Astrocyte (in vitro differentiated cells and primary cell): ENCODE results near the gene FAM234A. TPM values are rescaled to one million over a fixed set of nuclear protein-coding genes. Genes with fewer than 3 reads are reported as not detected.

Experiments
- DNase-seq: peaks from one replicate; pipeline ENCODE4 v3.0.0-alpha.2; 2010; ENCODE audit warnings: low read depth
- FAIRE-seq: peaks from 2 replicates; lab custom pipeline; 2011; peaks lifted over from hg19 to GRCh38; lab: Jason Lieb, UNC
- H2AFZ ChIP-seq: 2 replicates; pipeline ENCODE4 v1.6.0; 2012; ENCODE audit warnings: low read depth, low read length, inconsistent platforms
- H3K27ac ChIP-seq: 2 replicates; pipeline ENCODE4 v1.5.1; 2011; ENCODE audit warnings: low read depth, low read length, inconsistent platforms
- H3K27me3 ChIP-seq: 2 replicates; pipeline ENCODE4 v1.6.0; 2011; ENCODE audit warnings: low read length, inconsistent platforms; ENCODE audit not compliant: insufficient read depth
- H3K36me3 ChIP-seq: 2 replicates; pipeline ENCODE4 v1.5.1; 2011; ENCODE audit warnings: low read length, inconsistent platforms; ENCODE audit not compliant: insufficient read depth
- H3K4me1 ChIP-seq: 2 replicates; pipeline ENCODE4 v1.5.1; 2011; ENCODE audit warnings: low read length, inconsistent platforms; ENCODE audit not compliant: insufficient read depth
- H3K4me2 ChIP-seq: 2 replicates; pipeline ENCODE4 v1.6.0; 2012; ENCODE audit warnings: low read length, inconsistent platforms
- H3K4me3 ChIP-seq: 2 replicates; pipeline ENCODE4 v1.5.1; 2011; ENCODE audit warnings: low read depth, mild to moderate bottlenecking, low read length, inconsistent platforms; ENCODE audit not compliant: insufficient read depth
- H3K79me2 ChIP-seq: 2 replicates; pipeline ENCODE4 v1.6.0; 2012; ENCODE audit warnings: mild to moderate bottlenecking, low read length, inconsistent platforms; ENCODE audit not compliant: insufficient read depth
- H3K9ac ChIP-seq: 2 replicates; pipeline ENCODE4 v1.6.0; 2012; ENCODE audit warnings: mild to moderate bottlenecking, low read length, inconsistent platforms
- H3K9me3 ChIP-seq: 2 replicates; pipeline ENCODE4 v1.5.1; 2012; ENCODE audit warnings: low read depth, mild to moderate bottlenecking, low read length, inconsistent platforms; ENCODE audit not compliant: insufficient read depth
- H4K20me1 ChIP-seq: 2 replicates; pipeline ENCODE4 v1.6.0; 2012; ENCODE audit warnings: low read length, inconsistent platforms; ENCODE audit not compliant: insufficient read depth
- H3K27ac Mint-ChIP-seq: one replicate; pipeline ENCODE4 v1.8.0; 2021; ENCODE audit warnings: mild to moderate bottlenecking, mixed read lengths; ENCODE audit not compliant: unreplicated experiment
- H3K27me3 Mint-ChIP-seq: one replicate; pipeline ENCODE4 v1.8.0; 2021; ENCODE audit warnings: low read depth, mixed read lengths; ENCODE audit not compliant: unreplicated experiment
- H3K36me3 Mint-ChIP-seq: one replicate; pipeline ENCODE4 v1.8.0; 2021; ENCODE audit warnings: low read depth, mixed read lengths; ENCODE audit not compliant: unreplicated experiment
- H3K4me1 Mint-ChIP-seq: one replicate; pipeline ENCODE4 v1.8.0; 2021; ENCODE audit warnings: low read depth, mixed read lengths; ENCODE audit not compliant: unreplicated experiment
- H3K4me3 Mint-ChIP-seq: one replicate; pipeline ENCODE4 v1.8.0; 2021; ENCODE audit warnings: mild to moderate bottlenecking, moderate library complexity, mixed read lengths; ENCODE audit not compliant: unreplicated experiment
- H3K9me3 Mint-ChIP-seq: one replicate; pipeline ENCODE4 v1.8.0; 2021; ENCODE audit warnings: mild to moderate bottlenecking, mixed read lengths; ENCODE audit not compliant: unreplicated experiment
- EZH2 ChIP-seq: IDR thresholded peaks from 2 replicates; pipeline ENCODE4 v1.6.1; 2012; ENCODE audit warnings: mild to moderate bottlenecking, low read length, inconsistent platforms; ENCODE audit not compliant: insufficient read depth
- total RNA-seq: library from RNA; stranded (reverse); gene quantifications from 2 replicates; pipeline ENCODE4 v1.2.1, GENCODE V29; 2021
- TF ChIP-seq, protein P1 (sequence below): IDR thresholded peaks from 2 replicates; pipeline ENCODE4 v1.5.1; 2011; ENCODE audit warnings: low read depth, mild to moderate bottlenecking, inconsistent platforms, low read length, moderate library complexity; ENCODE audit not compliant: insufficient read depth

The FAM234A gene
- total RNA-seq, 1 donor from 2014 or later: 70.8 TPM

GRCh38 chr16:265002-265529 lies 30.4 kb downstream of the FAM234A start:
- H3K4me1 ChIP-seq: no peaks in the 10 kb centered on the region
- no peaks in the 10 kb centered on the region for H4K20me1 ChIP-seq
- no peak overlapping the region for H3K9ac ChIP-seq
- H3K4me2 ChIP-seq: no peak overlapping the region
- Mint-ChIP-seq H3K9me3 (no peaks in the 10 kb centered on the region), H3K36me3 (peaks cover 20% of the 10 kb centered on the region), H3K4me3 (no peak overlapping the region), H3K27me3 (peaks cover 6% of the 10 kb centered on the region), H3K27ac (no peak overlapping the region), H3K4me1 (no peaks in the 10 kb centered on the region)
- H3K27ac ChIP-seq: no peak overlapping the region
- no peak overlapping the region for H3K4me3 ChIP-seq
- DNase-seq: no peak
- TF ChIP-seq, protein P1, sequence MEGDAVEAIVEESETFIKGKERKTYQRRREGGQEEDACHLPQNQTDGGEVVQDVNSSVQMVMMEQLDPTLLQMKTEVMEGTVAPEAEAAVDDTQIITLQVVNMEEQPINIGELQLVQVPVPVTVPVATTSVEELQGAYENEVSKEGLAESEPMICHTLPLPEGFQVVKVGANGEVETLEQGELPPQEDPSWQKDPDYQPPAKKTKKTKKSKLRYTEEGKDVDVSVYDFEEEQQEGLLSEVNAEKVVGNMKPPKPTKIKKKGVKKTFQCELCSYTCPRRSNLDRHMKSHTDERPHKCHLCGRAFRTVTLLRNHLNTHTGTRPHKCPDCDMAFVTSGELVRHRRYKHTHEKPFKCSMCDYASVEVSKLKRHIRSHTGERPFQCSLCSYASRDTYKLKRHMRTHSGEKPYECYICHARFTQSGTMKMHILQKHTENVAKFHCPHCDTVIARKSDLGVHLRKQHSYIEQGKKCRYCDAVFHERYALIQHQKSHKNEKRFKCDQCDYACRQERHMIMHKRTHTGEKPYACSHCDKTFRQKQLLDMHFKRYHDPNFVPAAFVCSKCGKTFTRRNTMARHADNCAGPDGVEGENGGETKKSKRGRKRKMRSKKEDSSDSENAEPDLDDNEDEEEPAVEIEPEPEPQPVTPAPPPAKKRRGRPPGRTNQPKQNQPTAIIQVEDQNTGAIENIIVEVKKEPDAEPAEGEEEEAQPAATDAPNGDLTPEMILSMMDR: no peak
- TF ChIP-seq EZH2: no peak
- FAIRE-seq: no peak
- H2AFZ ChIP-seq: no peak overlapping the region
- no peaks in the 10 kb centered on the region for H3K27me3 ChIP-seq
- H3K9me3 ChIP-seq: no peaks in the 10 kb centered on the region
- no peaks in the 10 kb centered on the region for H3K79me2 ChIP-seq
- H3K36me3 ChIP-seq: no peaks in the 10 kb centered on the region

GRCh38 chr16:265711-266110 lies 31.1 kb downstream of the FAM234A start:
- FAIRE-seq (no peak), DNase-seq (no peak)
- no peak overlapping the region for H3K4me2 ChIP-seq
- no peak for TF ChIP-seq EZH2
- TF ChIP-seq, protein P1: no peak
- Mint-ChIP-seq H3K9me3 (no peaks in the 10 kb centered on the region), H3K27me3 (peaks cover 6% of the 10 kb centered on the region), H3K27ac (no peak overlapping the region), H3K4me1 (no peaks in the 10 kb centered on the region), H3K4me3 (no peak overlapping the region), H3K36me3 (peaks cover 14% of the 10 kb centered on the region)
- H4K20me1 ChIP-seq: no peaks in the 10 kb centered on the region
- no peaks in the 10 kb centered on the region for H3K4me1 ChIP-seq
- H2AFZ ChIP-seq: no peak overlapping the region
- no peaks in the 10 kb centered on the region for H3K27me3 ChIP-seq
- no peaks in the 10 kb centered on the region for H3K79me2 ChIP-seq
- no peak overlapping the region for H3K4me3 ChIP-seq
- no peaks in the 10 kb centered on the region for H3K36me3 ChIP-seq
- H3K27ac ChIP-seq: no peak overlapping the region
- no peaks in the 10 kb centered on the region for H3K9me3 ChIP-seq
- no peak overlapping the region for H3K9ac ChIP-seq
